Measurements from ENCODE around the gene CDA. TPM values are rescaled to one million over a fixed set of nuclear protein-coding genes. Genes with fewer than 3 reads are reported as not detected.

Gene CDA
- total and polyA plus RNA-seq, 9 of the 15 experiments (the other 6 are each of a cell fraction or from before 2014, with no cell fraction given), result not detected

GRCh38 chr1:20560966-20561365 lies 27.9 kb upstream of the CDA start:
- Histone ChIP-seq H3K4me1 (replicated peaks in 1 of 2; ENCODE audit: control insufficient read depth in 2 of 2, insufficient read depth in 2 of 2, low read length in 2 of 2) (no peaks in the 10 kb centered on the region), H3K9me3 (replicated peaks; ENCODE audit: control insufficient read depth, insufficient read depth, low read depth, low read length) (no peaks in the 10 kb centered on the region), H3K27ac (ENCODE audit: extremely low read depth, low read depth, low read length) (no peak overlapping the region), H3K4me2 (ENCODE audit: insufficient read depth, low read length) (no peak overlapping the region), H3K36me3 (ENCODE audit: control insufficient read depth, insufficient read depth, low read length) (no peaks in the 10 kb centered on the region), H3K27me3 (ENCODE audit: control insufficient read depth in 2 of 2, insufficient read depth in 2 of 2, low read length in 2 of 2) (peaks cover 59 to 87% of the 10 kb centered on the region in 2 experiments), H4K20me1 (replicated peaks; ENCODE audit: control insufficient read depth, insufficient read depth, low read length) (peaks cover 3% of the 10 kb centered on the region), H3K9me1 (ENCODE audit: control insufficient read depth, insufficient read depth, low read length) (peaks cover 5% of the 10 kb centered on the region), H3K4me3 (no peak overlapping the region), H2AFZ (ENCODE audit: low read depth, low read length) (no peak overlapping the region), H3K79me2 (ENCODE audit: control insufficient read depth, insufficient read depth, low read length) (no peaks in the 10 kb centered on the region), H3K9ac (ENCODE audit: insufficient read depth in 1 of 2, low read depth in 2 of 2, low read length in 2 of 2) (no peak overlapping the region)
- POLR2A ChIA-PET, result no interaction called here
- intact Hi-C loops (cut with micrococcal nuclease), result no loop called here
- CTCF ChIA-PET (ENCODE audit: low intra/inter-chr PET ratio), result no interaction called here
- WGBS (ENCODE audit: insufficient coverage, low coverage, missing lambda C conversion rate), result 0% methylated on average over 1 of the region's 1 CpG
- no peak for ATAC-seq
- DNase-seq (ENCODE audit: extremely low read depth in 1 of 4, low spot score in 3 of 4), result peak in 3 of 4 experiments; percentile 47 to 55 (median 48)
- BruUV-seq (replicated peaks), result no TSS peak
- no peak for FAIRE-seq
- in situ Hi-C loops (cut with MboI), result no loop called here
- TF ChIP-seq RAD51 (IDR thresholded peaks at IDR 0.05; ENCODE audit: borderline replicate concordance, low read depth) (peak; percentile 55; the same call in 1 of the 2 replicates), TFE3 (CRISPR knock-in tag; IDR thresholded peaks at IDR 0.05) (peak; percentile 42), USF2 (CRISPR knock-in tag; IDR thresholded peaks at IDR 0.05) (peak; percentile 76), MNT (conservative IDR thresholded peaks at IDR 0.05) (no peak), HMBOX1 (IDR thresholded peaks at IDR 0.05) (no peak), ZKSCAN3 (CRISPR knock-in tag; IDR thresholded peaks at IDR 0.05) (no peak), ZNF121 (CRISPR knock-in tag; conservative IDR thresholded peaks at IDR 0.05) (peak; percentile 90), JUN (IDR thresholded peaks at IDR 0.05; ENCODE audit: borderline replicate concordance, low read depth, low read length) (no peak), JUN (CRISPR knock-in tag; IDR thresholded peaks at IDR 0.05; ENCODE audit: borderline replicate concordance) (no peak), HMGN3 (IDR thresholded peaks at IDR 0.05; ENCODE audit: borderline replicate concordance, extremely low read depth, insufficient read length, low read depth, low read length) (no peak), SOX6 (IDR thresholded peaks at IDR 0.05) (no peak), SRSF1 (IDR thresholded peaks at IDR 0.05; ENCODE audit: low read depth, low read length) (no peak), USF1 (CRISPR knock-in tag; IDR thresholded peaks at IDR 0.05) (peak; percentile 62), ASH1L (IDR thresholded peaks at IDR 0.05; ENCODE audit: borderline replicate concordance, low read depth, partially characterized antibody) (no peak)
